ENCODE results near the gene FMNL1.

FMNL1 gene

GRCh38 chr17:45284176-45285140, 62.8 kb downstream of the FMNL1 start:
- no peak for DNase-seq

- DNase-seq, result no peak
These were observed 64.6 kb downstream of the FMNL1 start for GRCh38 chr17:45286286-45286685.

GRCh38 chr17:45287526-45288500, 66.1 kb downstream of the FMNL1 start:
- no peak for DNase-seq

- no peak for DNase-seq
These were observed 67.1 kb downstream of the FMNL1 start for GRCh38 chr17:45288825-45289224.

- no peak for DNase-seq
These were observed 67.9 kb downstream of the FMNL1 start for GRCh38 chr17:45289301-45290268.

- DNase-seq, result no peak
These were observed 68.6 kb downstream of the FMNL1 start for GRCh38 chr17:45290269-45290765.

GRCh38 chr17:45291171-45291805, 69.6 kb downstream of the FMNL1 start:
- DNase-seq, result no peak

GRCh38 chr17:45292696-45293412, 71.2 kb downstream of the FMNL1 start:
- no peak for DNase-seq

- DNase-seq, result no peak
These were observed 71.9 kb downstream of the FMNL1 start for GRCh38 chr17:45293413-45294211.

- no peak for DNase-seq
These were observed 72.8 kb downstream of the FMNL1 start for GRCh38 chr17:45294506-45294905.

- DNase-seq, result no peak
These were observed 74.5 kb downstream of the FMNL1 start for GRCh38 chr17:45296003-45296832.

GRCh38 chr17:45296833-45297124, 75.1 kb downstream of the FMNL1 start:
- DNase-seq, result no peak
